GM18909 (cell line): ENCODE results near the gene SFXN5.

Experiments
- ATAC-seq: cut with Tn5 transposase; IDR thresholded peaks from one replicate; pipeline ENCODE4 v1.9.1; 2021; ENCODE audit warnings: mild to moderate bottlenecking; ENCODE audit not compliant: unreplicated experiment, poor library complexity

SFXN5 gene

DNA sequence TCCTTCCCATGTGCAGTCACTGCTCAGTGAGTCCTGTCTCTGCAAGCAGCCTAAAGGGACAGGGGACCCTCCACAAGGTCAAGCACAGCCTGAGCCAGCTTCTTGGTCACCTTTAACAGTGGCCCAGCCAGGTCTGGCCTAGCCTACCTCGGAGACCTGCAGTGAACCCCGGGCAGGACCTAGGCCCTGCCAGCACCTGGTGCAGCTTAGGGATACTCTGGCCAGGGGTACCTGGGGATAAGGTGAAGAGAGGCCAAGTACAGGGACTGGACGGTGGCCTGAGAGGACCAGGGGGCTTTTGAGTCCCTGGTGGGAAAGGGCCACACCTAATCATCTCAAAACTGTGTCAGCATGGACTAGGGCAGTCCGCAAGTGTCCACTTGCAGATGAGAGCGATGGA lies 86.4 kb downstream of the SFXN5 start:
- no peak for ATAC-seq

DNA sequence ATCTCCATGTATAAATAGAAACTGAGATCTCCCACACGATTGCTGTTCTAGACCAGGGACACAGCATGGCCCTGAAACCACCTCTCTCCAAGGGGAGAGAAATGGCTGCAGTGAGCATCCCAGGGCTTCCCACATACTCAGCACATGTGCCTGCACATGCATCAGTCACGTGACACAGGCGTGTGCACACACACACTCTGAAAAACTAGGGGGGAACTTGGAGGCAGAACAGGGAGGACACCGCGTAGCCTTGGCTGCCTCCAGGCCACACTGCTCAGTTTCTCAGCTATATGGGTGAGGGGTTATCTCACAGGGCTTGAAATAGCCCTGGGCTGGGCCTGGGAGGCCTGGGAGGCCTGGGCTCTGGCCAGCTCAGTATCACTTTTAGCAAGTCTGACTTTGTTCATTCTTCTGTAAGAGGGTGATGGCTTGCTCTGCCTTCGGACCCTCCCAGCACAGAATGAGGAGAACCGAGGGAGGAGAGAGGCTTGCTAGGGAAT lies 87.3 kb downstream of the SFXN5 start:
- ATAC-seq, result no peak

DNA sequence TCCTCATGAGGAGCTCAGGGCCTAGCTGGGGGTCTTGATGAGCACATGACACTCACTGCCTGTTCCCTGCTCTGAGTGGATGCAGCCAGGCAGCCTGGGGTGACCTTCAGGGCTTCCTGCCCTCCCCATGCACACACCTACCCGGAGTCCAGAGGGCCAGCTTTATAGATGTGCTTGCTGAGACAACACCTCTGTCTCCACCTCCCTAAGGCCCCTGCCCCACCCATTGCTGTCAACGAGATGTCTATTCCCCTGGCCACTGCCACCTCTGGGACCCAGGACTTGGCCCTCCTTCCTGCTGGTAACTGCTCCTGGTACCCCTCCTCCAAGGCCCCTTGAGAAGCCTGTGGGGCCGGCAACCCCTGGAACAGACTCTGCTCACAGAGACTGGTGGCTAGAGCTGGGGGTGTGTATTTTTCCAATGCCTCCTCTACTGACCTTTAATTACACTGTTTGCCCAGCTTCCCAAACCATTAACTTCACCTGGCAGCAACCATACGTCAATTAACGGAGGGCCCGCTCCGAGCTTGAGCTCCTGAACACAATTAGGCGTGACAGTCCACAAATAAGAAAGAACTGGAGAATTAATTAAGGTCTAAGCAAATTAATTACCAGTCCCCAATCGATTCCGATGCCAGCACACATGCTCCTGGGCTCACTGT lies 87.9 kb downstream of the SFXN5 start:
- no peak for ATAC-seq

DNA sequence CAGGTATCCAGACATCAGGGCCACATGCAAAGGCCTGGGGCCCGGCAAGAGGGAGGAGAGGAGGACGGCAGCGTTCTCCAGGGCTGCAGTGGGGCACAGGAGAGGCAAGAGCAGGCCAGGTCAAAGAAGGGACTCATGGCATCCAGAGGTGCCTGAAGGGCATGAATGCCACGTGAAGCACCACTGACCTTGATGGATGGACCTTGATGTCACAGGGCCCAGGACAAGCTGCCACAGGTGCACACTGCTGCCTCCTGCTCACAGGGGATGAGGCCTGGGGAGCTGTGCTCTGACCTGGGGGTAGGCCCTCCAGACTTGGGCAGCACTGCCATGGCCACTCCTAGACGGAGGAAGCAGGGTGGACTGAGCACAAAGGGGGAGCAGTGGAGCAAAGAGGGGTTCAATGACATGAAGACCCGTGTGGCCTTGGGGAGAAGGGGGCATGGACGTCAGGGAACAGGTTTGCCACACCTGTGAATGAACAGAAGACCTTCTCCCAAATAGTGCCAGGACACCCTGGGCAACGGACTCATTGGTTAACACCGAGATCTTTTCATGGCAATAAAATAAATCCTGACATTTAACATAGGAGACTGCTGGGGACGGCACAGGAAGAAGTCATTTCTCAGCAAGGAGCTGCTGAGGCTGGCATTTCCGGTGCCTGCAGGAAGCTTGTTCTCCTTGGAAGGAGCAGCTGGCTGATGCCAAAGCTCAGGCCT lies 88.6 kb downstream of the SFXN5 start:
- ATAC-seq, result no peak

DNA sequence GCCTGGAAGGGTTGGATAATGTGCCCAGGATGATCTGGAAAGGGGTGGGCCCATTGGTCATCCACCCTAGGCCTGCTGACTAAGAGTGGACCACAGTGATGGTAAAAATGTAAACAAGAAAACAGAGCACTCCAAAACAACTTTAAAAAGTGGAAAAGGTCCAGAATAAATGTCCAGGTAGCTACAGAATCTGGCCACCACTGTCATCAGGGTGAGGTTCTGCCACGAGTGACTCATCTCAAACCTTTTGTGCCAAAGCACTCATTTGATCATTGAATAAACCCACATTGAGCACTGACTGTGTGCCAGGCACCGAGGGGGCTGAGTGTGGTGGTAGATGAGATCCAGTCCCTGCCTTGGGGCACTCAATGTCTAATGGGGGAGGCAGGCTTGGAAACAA lies 89.3 kb downstream of the SFXN5 start:
- ATAC-seq, result no peak

DNA sequence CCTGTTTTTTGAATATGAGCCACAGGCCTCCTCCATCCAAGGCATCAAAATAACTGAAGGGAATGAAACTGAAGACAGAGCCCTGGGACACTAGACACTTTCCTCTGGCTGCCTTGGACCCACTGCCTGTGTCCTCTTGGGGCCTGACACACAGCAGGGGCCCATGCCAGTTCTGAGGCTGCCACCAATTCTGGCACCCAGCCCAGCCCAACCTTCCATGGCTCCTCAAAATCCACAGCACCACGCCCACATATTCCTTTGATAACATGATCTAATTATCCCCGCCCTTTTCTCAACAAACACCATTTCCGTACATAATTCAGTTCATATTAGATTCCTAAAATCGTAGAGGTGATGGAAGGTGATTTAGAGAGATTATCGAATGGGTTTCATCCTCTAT lies 90.0 kb downstream of the SFXN5 start:
- no peak for ATAC-seq

DNA sequence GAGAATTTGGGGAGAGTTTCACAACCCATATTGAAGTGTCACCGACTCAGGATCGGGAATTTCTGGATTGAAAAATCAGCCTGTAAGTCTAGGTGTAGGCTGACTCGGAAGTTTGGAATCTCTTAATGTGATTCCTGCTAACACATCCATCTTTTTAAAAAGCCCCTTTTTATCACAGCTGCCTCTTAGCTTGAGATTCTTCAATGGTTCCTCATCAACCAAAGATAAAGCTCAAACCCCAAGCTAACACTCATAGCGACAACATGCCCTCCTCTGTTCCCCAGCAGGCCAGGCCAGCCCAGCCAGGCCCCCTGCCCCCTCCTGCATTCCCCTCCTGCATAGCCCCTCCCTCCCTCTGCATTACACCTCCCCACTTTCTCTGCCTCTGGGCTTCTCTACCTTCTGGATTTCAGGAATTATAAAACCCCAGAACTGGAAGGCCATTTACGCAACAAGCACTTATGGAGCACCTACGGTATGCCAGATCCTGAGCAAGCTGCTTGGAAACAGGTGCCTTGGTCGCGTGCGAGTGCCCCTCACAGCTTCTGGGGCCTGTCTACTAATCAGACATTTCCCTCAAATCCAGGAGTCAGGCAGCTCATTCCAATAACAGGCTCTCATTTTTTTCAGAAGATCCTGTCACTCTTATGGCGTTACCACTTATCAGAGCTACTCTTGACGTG lies 90.8 kb downstream of the SFXN5 start:
- ATAC-seq, result no peak

DNA sequence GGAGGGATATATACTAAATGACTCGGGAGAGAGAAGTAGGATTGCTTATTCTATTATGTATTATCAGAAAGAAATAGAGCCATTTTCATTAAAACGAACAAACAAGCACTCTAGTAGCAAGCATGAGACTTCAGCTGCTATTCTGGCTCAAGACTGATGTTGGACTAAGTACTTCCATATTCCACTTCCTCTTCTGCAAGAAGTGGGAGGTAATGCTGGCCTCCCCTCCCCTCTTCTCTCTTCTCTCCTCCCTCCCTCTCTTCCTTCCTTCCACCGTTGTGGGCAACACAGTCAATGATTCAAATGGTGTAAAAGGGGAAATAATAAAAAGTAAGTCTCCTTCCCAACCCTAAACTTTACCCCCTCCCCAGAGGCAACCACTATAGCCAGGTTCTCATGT lies 91.6 kb downstream of the SFXN5 start:
- ATAC-seq, result no peak

DNA sequence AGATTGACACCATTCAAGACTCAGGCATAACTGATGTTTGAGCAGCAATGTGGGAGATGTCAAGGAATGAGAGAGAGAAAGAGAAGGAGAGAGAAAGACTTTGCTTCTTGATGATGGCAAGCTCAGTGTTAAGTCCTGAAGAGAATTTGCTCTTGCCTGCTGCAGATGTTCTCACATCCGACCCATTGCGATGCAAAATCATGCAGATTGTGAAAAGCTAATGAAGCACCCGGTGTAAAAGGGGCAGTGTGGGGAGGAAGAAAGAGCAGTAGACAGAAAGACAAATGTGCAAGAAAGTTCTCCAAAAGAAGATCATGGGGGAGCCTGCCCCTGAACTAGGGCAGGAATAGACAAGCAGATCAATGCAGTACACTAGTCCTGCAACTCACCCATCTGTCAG lies 96.5 kb downstream of the SFXN5 start:
- ATAC-seq, result no peak

DNA sequence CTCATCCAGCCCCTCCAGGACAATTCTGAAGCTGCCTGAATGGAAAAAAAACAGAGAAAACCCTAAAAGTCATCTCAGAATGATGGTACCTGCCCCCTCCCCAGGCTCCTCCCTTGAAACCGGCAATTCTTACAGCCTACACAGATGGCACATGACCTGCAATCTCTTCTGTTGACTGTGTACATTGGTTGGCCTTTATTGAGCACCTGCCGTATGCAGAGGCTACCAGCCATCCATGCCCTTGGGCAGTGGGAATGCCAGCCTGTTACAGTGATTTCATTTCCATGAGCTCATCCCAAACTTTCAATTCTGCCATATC lies 97.1 kb downstream of the SFXN5 start:
- no peak for ATAC-seq

DNA sequence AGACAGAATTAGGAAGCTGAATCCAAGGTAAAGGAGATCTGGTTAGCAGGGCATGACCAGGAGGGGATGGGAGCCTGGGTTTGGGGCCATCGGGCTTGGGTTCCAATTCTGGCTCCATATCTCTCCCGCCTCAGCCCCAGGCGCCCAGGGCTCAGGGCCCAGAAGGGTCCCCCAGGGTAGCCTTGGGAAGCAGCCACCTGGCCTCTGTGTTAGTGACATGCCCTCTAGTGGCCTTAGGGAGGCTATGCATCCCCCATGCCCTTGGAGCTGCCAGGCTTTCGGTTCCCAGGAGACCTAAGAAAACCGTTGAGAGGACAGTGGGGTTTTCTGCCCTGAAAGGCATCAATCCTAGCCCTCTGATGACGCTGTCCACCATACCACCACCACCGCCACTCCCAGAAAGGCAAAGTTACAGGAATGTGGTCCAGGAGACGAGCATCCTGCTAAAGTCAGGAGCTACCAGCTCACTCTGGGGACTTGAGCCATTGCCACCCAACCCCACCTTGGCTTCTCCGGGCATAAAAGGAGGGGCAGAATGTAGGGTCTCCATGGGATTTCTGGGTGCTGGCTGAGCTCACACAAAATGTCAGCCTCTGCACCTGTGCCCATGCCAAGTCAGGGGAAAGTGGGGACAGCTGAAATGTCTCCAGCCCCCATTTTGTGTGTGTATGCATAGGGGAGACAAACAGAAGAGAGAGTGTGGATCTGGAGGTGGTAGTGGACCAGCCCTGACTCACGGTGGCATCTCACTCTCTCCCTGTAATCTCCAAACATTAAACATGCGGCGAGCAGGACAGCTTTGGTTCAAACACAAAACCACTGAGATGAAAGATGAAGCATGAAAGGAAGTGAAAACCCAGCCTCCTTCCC lies 97.7 kb downstream of the SFXN5 start:
- ATAC-seq, result peak; percentile 92

DNA sequence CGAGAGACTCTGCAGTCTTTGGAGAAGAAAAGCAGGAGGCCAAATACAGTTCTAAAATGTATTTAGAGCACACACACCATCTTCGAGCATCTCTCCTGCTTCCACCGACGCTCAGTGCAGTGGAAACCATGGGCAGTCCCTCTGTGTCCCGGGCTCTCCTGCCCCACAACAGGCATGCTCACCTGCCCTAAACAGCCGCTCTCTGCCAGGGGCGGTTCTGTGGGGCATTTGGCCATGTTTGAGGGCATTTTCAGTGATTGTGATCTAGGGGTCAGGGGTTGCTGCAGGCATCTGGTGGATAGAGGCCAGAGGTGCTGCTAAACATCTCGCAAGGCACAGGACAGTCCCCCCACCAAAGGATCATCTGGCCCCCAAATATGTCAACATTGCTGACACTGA lies 98.4 kb downstream of the SFXN5 start:
- ATAC-seq, result no peak

DNA sequence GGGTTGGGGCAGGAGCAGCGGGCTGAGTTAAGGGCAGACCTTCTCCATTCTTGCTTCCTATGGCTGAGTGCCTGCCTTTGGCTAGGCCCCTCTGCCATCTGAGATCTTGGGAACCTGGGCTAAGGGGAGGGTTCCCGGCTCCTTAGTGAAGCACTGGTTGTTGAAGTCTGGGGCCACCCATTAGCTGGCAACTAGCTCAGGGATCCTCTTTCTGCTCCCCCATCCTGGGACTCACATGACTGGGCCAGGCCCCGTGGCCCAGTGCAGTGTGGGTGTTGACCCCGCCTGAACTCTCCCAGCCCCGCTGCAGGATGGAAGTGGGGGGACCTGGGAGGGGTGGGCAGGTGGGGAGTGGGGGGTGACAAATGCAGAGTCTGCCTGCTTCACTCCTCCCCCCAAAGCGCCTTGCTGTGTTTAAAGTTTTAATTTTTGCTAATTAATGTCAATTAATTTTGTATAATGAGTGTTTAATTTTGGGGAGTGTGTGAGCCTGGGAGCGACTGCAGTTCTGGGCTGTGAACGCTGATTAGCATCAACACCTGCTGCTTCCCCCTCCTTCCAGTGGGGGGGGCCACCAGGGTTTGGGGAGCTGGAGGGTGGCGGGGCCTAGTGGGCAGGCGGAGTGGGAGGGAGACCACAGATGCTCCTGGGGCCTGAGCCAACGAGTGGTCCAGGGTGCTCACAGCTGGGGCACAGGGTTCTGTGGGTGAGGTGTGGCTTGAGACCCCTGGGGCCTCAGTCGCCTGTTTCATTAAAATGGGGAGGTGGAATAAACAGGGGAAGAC lies 99.0 kb downstream of the SFXN5 start:
- no peak for ATAC-seq

DNA sequence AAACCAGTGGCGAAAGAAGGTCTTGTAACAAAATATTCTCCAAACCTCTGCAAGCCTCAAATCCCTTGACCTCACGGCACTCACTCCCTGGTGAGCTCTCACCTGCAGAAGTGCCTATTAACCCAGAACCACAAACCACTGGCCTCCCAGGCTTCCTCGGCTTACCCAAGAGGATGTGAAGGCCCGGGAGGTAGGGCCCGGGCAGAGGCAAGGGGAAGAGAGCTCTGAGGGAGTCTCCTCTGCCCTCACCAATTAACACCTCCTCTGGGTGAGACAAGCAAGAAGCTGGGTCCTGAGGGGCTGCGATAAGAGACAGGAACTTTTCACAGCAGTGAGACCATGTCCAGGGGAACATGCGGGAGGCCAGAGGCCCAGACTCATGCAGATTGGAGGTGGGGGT lies 100.5 kb downstream of the SFXN5 start:
- ATAC-seq, result no peak

DNA sequence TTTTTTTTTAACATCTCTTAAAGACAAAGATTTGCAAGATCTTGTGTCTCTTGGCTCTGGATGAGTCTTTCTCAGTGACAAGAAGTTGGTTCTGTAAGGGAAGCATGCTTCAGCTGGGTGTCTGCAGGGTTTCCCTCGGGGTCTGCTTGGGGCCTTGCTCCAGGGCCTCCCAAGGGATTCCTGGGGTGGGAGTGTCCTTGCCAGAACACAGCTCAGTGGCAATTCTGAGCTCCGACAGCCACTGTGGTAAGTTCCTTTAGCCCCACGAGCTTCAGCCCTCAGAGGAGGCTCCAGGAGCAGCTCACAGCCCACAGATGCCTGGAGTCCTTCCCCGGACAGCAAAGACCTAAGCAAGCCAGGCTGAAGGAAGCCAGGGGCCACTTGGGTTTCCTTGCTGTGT lies 101.8 kb downstream of the SFXN5 start:
- ATAC-seq, result no peak

DNA sequence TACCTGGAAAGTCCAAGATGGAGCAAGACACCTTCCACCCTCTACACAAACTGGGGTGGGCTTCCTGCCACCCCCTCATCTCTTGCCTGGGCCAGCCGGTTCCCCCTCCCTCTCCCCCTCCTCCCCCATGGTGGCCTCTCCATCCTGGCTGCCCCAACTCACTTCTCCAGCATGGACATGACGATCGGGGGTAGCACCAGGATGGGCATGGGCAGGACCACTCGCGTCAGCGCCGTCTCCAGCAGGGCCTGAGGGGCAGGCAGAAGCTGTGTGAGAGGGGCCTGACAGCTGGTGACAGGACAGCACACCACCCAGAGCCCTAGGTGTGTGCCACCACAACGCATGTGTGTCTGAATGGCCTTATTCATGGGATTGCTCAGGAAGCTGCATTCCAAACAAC lies 103.2 kb downstream of the SFXN5 start:
- no peak for ATAC-seq

DNA sequence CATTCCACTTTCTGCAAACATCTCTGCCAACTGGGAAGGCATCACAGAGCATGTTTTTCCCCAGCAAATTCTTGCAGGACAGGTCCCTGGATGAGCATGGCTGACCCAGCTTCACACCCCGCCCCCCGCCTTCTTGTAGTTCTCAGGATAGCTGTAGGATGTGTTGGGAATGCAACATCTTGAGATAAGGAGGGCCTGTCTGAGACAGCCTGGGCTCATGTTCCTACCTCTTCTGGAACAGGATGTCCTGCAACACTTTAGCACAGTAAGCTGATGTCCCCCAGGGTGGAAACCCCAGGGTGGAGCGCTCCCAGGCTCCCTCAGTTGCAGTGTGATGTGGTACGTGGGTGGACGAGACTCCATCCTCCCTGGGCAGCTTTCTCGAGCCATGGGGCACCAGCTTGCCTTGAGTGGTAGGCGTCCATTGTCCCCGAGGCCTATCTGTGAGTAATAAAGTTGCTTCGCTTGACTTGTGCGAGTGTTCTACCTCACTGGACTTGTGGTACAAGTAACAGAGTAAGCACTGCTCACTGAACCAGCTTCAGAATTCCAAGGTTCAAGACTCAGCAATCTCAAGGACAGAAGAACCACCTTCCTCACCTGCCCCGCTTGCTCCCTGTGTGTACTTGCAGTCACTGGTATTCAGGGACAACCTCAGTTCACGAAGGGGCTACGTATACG lies 105.6 kb downstream of the SFXN5 start:
- no peak for ATAC-seq

DNA sequence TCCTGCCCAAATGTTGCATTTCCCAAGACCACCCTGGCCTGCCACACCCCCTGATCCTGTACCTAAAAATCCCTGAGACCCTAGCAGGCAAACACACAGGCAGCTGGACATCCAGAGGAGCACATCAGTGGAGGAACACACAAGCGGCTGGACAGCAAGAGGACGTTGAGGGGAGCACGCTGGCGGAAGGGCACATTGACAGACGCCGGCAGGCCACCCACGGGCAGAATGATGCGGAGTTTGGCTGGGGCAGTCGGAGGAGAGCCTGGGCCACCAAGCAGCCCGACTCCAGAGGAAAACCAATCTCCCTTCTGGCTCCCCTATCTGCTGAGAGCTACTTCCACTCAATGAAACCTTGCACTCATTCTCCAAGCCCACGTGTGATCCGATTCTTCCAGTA lies 106.5 kb downstream of the SFXN5 start:
- no peak for ATAC-seq

DNA sequence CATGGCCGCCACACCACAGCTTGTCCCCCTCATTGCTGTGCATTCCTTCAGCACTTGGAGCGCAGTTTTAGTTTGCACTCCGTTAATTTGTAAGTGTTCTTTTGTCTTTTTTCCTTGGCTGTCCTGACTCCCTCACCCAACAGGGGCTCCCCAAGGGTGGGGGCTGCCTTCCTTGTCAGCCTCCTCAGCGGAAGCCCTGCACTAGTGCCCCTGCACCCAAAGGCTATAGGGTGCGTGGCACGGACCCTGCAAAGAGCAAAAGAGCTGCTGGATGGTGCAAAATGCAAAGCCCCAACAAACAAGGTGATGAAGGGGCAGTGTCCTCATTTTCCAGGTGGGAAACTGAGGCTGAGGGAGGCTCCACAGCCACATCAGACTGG lies 107.4 kb downstream of the SFXN5 start:
- ATAC-seq, result no peak
